ENCODE results near the gene EYA4. TPM values are rescaled to one million over a fixed set of nuclear protein-coding genes. Genes with fewer than 3 reads are reported as not detected.

The EYA4 gene
- total and polyA plus RNA-seq, 10 donors: 0.03 to 2.6 (median 1.3) TPM

- H3K27me3 ChIP-seq (replicated peaks in 1 of 7): no peaks in the 10 kb centered on the region
- TF ChIP-seq POLR2AphosphoS5 (IDR thresholded peaks at IDR 0.05): no peak
- no peak for TF ChIP-seq POLR2A (IDR thresholded peaks at IDR 0.05)
- no peak for TF ChIP-seq CTCF (IDR thresholded peaks at IDR 0.05 in 8 of 11, conservative IDR thresholded peaks at IDR 0.05 in 3 of 11)
- H3K27ac ChIP-seq: no peak overlapping the region
- no peaks in the 10 kb centered on the region for H3K4me1 ChIP-seq
- no peaks in the 10 kb centered on the region for H3K9me3 ChIP-seq
- DNase-seq: no peak
- 66 to 77% (median 74%) methylated on average over 7 of the region's 7 CpGs for WGBS, 5 donors
- intact Hi-C loops (cut with DNase I; ENCODE audit: low total_unique reads): no loop called here
- no peak overlapping the region for H3K4me3 ChIP-seq
- no peaks in the 10 kb centered on the region for H3K36me3 ChIP-seq
Measured at GRCh38 chr6:133369773-133370272, 128.7 kb downstream of the EYA4 start.

DNA sequence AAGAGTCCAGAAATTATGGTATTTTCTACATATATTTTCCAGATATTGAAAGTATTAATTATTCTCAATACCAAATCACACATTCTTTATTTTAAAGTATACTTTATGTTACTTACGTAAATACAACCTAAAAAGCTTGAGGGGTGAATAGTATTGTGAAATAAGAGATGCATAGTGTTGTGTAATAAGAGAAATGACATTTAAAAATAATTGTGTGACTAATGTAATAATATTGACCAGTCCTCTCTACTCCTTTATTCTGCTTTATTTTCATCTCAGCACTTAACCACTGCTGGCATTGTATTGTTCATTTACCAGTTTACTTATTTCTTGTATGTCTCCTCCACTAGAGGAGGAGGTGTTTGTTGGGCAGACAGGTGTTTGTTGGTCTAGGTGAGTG lies 135.6 kb downstream of the EYA4 start:
- H3K4me1 ChIP-seq: no peaks in the 10 kb centered on the region
- no peak for TF ChIP-seq POLR2A (IDR thresholded peaks at IDR 0.05)
- no peak for TF ChIP-seq CTCF (IDR thresholded peaks at IDR 0.05 in 8 of 11, conservative IDR thresholded peaks at IDR 0.05 in 3 of 11)
- no peak for TF ChIP-seq POLR2AphosphoS5 (IDR thresholded peaks at IDR 0.05)
- H3K9me3 ChIP-seq: no peaks in the 10 kb centered on the region
- no peaks in the 10 kb centered on the region for H3K27me3 ChIP-seq (replicated peaks in 1 of 7)
- intact Hi-C loops (cut with DNase I; ENCODE audit: low total_unique reads): no loop called here
- no peak overlapping the region for H3K27ac ChIP-seq
- no peak overlapping the region for H3K4me3 ChIP-seq
- WGBS, 5 donors: 70 to 98% (median 86%) methylated on average over 1 of the region's 1 CpG
- no peaks in the 10 kb centered on the region for H3K36me3 ChIP-seq
- DNase-seq: no peak

GRCh38 chr6:133377219-133377618 lies 136.1 kb downstream of the EYA4 start:
- no peak overlapping the region for H3K4me3 ChIP-seq
- H3K27ac ChIP-seq: no peak overlapping the region
- no peaks in the 10 kb centered on the region for H3K27me3 ChIP-seq (replicated peaks in 1 of 7)
- no peak for DNase-seq
- TF ChIP-seq POLR2A (IDR thresholded peaks at IDR 0.05) (no peak), CTCF (IDR thresholded peaks at IDR 0.05 in 8 of 11, conservative IDR thresholded peaks at IDR 0.05 in 3 of 11) (no peak), POLR2AphosphoS5 (IDR thresholded peaks at IDR 0.05) (no peak)
- no peaks in the 10 kb centered on the region for H3K36me3 ChIP-seq
- intact Hi-C loops (cut with DNase I; ENCODE audit: low total_unique reads): no loop called here
- H3K9me3 ChIP-seq: no peaks in the 10 kb centered on the region
- H3K4me1 ChIP-seq: no peaks in the 10 kb centered on the region
- WGBS, 5 donors: 47 to 58% (median 52%) methylated on average over 6 of the region's 6 CpGs

GRCh38 chr6:133380047-133380446 lies 138.9 kb downstream of the EYA4 start:
- H3K27ac ChIP-seq: no peak overlapping the region
- 69 to 94% (median 71%) methylated on average over 1 of the region's 1 CpG for WGBS, 5 donors
- H3K4me3 ChIP-seq: no peak overlapping the region

More at GRCh38 chr6:133380047-133380446, 138.9 kb downstream of the EYA4 start:
- no peak for DNase-seq
- no peaks in the 10 kb centered on the region for H3K4me1 ChIP-seq
- intact Hi-C loops (cut with DNase I; ENCODE audit: low total_unique reads): no loop called here
- TF ChIP-seq POLR2AphosphoS5 (IDR thresholded peaks at IDR 0.05): no peak
- no peak for TF ChIP-seq CTCF (IDR thresholded peaks at IDR 0.05 in 8 of 11, conservative IDR thresholded peaks at IDR 0.05 in 3 of 11)
- no peak for TF ChIP-seq POLR2A (IDR thresholded peaks at IDR 0.05)
- no peaks in the 10 kb centered on the region for H3K9me3 ChIP-seq
- H3K36me3 ChIP-seq: no peaks in the 10 kb centered on the region
- no peaks in the 10 kb centered on the region for H3K27me3 ChIP-seq (replicated peaks in 1 of 7)
